Colonic mucosa (tissue), 4 donors: ENCODE measurements around the gene MAP2K5. TPM values are rescaled to one million over a fixed set of nuclear protein-coding genes. Genes with fewer than 3 reads are reported as not detected.
A peak's percentile ranks its signal among the peaks of the same experiment; 100 is the strongest.

Experiments
- DNase-seq: peaks from one replicate; pipeline ENCODE4 v3.0.0-alpha.2; 2020
- H3K27ac ChIP-seq: fragments of 200-600 bp; one replicate; pipeline ENCODE4 v1.8.0; 2021
- H3K27me3 ChIP-seq: fragments of 200-600 bp; one replicate; pipeline ENCODE4 v1.8.0; 2021
- H3K36me3 ChIP-seq: fragments of 200-600 bp; one replicate; pipeline ENCODE4 v1.8.0; 2021
- H3K4me1 ChIP-seq: fragments of 200-600 bp; one replicate; pipeline ENCODE4 v1.8.0; 2021; ENCODE audit warnings: mild to moderate bottlenecking
- H3K4me3 ChIP-seq: fragments of 200-600 bp; one replicate; pipeline ENCODE4 v1.8.0; 2021
- H3K9ac ChIP-seq, 2 donors: one replicate each; pipeline ENCODE4 v1.7.0; 2013; ENCODE audit warnings: control low read depth in 2 of 2, low read depth in 2 of 2, low read length in 2 of 2
- H3K9me3 ChIP-seq: fragments of 200-600 bp; one replicate; pipeline ENCODE4 v1.8.0; 2021
- CTCF ChIP-seq: fragments of 200-600 bp; IDR thresholded peaks from one replicate; pipeline ENCODE4 v1.8.0; 2022; ENCODE audit warnings: antibody characterized with exemption, mild to moderate bottlenecking
- intact Hi-C: fragments of 100-400 bp; cut with DNase I; formaldehyde crosslinking; loops from one replicate; pipeline ENCODE4 v1.14.1; 2022
- total RNA-seq, 2 donors: library from RNA; stranded (reverse); fragmentation: NEBNext Ultra II Directional in 1 of 2; extraction: Animal tissue kit (Norgen Biotek cat#: 25700) in 1 of 2; gene quantifications; one replicate each; pipeline ENCODE4 v1.2.1, GENCODE V29; 2021
- donor health status: healthy.
- donor health status: DM: no; HTN: no; CAD: no.
- donor health status: DM: no; HTN: no; CAD: no.

MAP2K5 gene
- total RNA-seq, 2 donors from 2014 or later: 19.1 to 20.2 TPM

DNA sequence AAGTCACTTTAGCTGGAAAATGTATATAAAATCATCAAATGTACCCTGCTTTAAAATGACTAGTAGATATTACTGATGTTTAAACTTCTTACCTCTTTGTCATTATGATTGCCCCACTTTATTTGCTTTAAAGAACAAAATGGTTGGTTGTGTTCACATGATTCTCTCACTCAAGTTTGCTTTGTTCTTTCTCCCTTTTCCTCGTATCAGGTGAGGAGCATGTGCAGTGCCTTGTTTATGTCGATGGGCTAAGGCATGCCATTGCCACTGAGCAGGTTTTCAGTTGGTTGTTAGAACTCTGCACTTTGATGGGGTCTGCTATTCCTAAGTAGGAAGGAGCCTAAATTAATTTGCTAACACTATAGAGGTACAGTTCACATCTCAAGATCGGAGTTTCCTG is 5.3 kb downstream of the MAP2K5 start:
- H3K4me1 ChIP-seq: peaks cover 10% of the 10 kb centered on the region
- DNase-seq: no peak

DNA sequence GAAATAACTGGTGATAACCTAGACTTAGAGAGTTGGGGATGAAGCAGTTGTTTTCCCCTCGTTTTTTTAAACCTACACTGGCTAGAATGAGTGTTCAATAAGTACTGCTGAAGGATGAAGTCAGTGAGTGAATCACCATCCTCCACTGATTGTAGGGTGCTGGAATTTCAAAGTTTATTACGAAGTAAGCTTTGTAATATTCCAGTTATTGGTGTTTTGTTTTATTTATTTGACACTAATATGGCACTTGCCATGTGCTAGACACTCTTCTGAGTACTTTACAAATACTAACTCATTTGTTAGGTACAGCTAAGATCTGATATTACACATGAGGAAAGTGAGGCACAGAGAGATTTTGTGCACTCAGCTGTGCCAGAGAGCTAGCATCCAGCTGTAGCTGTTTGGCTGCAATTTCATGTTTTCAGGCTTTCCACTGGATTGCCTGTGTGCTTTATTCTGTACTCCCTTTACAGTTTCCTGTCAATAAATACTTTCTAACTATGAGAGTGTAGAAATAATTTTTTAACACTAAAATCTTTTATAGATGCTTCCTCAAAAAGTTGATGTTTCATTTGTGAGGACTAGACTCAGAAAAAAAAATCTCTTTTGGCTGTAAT is 5.8 kb downstream of the MAP2K5 start:
- intact Hi-C loops: loop anchor here (10.0 kb wide), 1 partner anchor 286 kb away; no protein-coding TSS in a partner anchor
- Histone ChIP-seq H3K4me1 (peaks cover 10% of the 10 kb centered on the region), H3K27ac (peak overlapping the region; percentile 43)

More for the DNA sequence above, 5.3 kb downstream of the MAP2K5 start:
- TF ChIP-seq CTCF: no peak
- H3K9me3 ChIP-seq: no peaks in the 10 kb centered on the region
- H3K27me3 ChIP-seq: no peaks in the 10 kb centered on the region
- H3K36me3 ChIP-seq: no peaks in the 10 kb centered on the region
- no peak overlapping the region for H3K9ac ChIP-seq
- no peak overlapping the region for H3K4me3 ChIP-seq
- intact Hi-C loops: loop anchor here (10.0 kb wide), 1 partner anchor 287 kb away; no protein-coding TSS in a partner anchor
- H3K27ac ChIP-seq: no peak overlapping the region

GRCh38 chr15:67548862-67549651 is 6.6 kb downstream of the MAP2K5 start:
- H3K9ac ChIP-seq: peak overlapping the region in 1 of 2 donors; percentile 52
- TF ChIP-seq CTCF: no peak
- no peak overlapping the region for H3K4me3 ChIP-seq
- H3K27ac ChIP-seq: peak overlapping the region; percentile 43
- intact Hi-C loops: loop anchor here (10.0 kb wide), 1 partner anchor 286 kb away; no protein-coding TSS in a partner anchor
- peaks cover 10% of the 10 kb centered on the region for H3K4me1 ChIP-seq
- no peaks in the 10 kb centered on the region for H3K36me3 ChIP-seq
- H3K27me3 ChIP-seq: no peaks in the 10 kb centered on the region
- no peaks in the 10 kb centered on the region for H3K9me3 ChIP-seq
- DNase-seq: peak; percentile 52

More for the DNA sequence above, 5.8 kb downstream of the MAP2K5 start:
- no peaks in the 10 kb centered on the region for H3K36me3 ChIP-seq
- no peaks in the 10 kb centered on the region for H3K27me3 ChIP-seq
- no peak overlapping the region for H3K4me3 ChIP-seq
- TF ChIP-seq CTCF: no peak
- no peak for DNase-seq
- no peaks in the 10 kb centered on the region for H3K9me3 ChIP-seq
- peak overlapping the region in 1 of 2 donors; percentile 52 for H3K9ac ChIP-seq

- no peak overlapping the region for H3K27ac ChIP-seq
- intact Hi-C loops: loop anchor here (10.0 kb wide), 1 partner anchor 285 kb away; no protein-coding TSS in a partner anchor
- H3K9me3 ChIP-seq: no peaks in the 10 kb centered on the region
- no peaks in the 10 kb centered on the region for H3K27me3 ChIP-seq
- no peak overlapping the region for H3K4me3 ChIP-seq
- H3K36me3 ChIP-seq: no peaks in the 10 kb centered on the region
- no peak for DNase-seq
- no peak overlapping the region for H3K9ac ChIP-seq
- H3K4me1 ChIP-seq: peaks cover 10% of the 10 kb centered on the region
- no peak for TF ChIP-seq CTCF
These were observed 7.2 kb downstream of the MAP2K5 start for GRCh38 chr15:67549736-67550135.

DNA sequence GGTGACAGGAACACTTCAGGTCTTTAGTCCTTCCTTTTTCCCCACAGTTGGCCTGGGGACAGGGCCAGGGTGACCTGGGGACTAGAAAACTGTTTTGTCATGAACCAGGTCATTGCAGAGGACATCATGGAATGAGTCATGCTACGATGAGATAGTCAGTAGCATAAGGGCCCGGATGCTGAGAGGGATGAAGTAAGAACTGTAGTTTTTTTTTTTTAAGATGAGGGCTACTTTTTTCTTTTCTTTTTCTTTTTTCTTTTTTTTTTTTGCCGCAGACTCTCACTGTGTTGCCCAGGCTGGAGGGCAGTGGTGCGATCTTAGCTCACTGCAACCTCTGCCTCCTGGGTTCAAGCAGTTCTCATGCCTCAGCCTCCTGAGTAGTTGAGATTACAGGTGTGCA is 8.0 kb downstream of the MAP2K5 start:
- Histone ChIP-seq H3K4me3 (no peak overlapping the region), H3K9me3 (no peaks in the 10 kb centered on the region), H3K27me3 (no peaks in the 10 kb centered on the region), H3K36me3 (no peaks in the 10 kb centered on the region), H3K4me1 (peaks cover 10% of the 10 kb centered on the region), H3K9ac (no peak overlapping the region), H3K27ac (no peak overlapping the region)
- intact Hi-C loops: no loop called here
- TF ChIP-seq CTCF: no peak
- no peak for DNase-seq
